GM18498 (cell line): ENCODE measurements around the gene STPG3.

Source experiments
- ATAC-seq: cut with Tn5 transposase; IDR thresholded peaks from one replicate; pipeline ENCODE4 v1.9.1; 2021; ENCODE audit warnings: mild to moderate bottlenecking, moderate library complexity; ENCODE audit not compliant: unreplicated experiment

The STPG3 gene

DNA sequence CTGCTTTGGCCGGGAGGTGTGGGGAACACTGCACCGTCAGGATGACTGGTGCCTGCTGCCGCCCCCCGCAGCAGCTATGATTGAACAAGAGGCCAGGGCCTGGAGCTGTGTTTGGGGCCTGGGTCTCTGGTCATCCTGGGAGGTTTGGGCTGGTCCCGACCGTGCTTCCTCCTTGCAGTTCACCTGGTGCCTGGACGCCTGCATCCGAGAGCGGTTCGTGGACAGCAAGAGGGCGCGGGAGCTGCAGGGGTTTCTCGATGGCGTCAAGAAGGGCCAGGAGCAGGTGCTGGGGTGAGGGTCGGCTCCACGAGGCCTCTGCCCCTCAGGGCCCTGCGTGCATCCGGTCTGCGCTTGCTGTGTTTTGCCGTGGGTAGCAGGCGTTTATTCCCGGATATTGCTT is 13.0 kb downstream of the STPG3 start:
- ATAC-seq: no peak

DNA sequence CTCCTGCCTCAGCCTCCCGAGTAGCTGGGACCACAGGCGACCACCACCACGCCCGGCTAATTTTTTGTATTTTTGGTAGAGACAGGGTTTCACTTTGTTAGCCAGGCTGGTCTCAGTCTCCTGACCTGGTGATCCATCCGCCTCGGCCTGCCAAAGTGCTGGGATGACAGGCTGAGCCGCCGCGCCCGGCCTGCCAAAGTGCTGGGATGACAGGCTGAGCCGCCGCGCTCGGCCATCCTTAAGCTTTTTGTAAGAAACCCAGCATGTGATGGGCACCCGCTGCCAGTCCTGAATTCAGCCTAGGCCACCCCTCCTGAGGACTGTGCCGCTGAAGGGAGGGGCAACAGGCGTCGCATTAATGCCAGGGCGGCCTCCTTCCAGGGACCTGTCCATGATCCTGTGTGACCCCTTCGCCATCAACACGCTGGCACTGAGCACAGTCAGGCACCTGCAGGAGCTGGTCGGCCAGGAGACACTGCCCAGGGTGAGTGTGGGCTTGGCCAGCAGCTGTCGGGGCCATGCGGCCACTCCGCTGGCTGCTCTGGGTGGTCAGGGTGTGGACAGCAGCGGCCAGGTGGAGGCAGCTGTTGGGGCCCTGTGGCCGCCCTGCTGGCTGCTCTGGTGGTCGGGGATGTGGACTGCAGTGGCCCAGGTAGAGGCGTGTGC is 14.5 kb downstream of the STPG3 start:
- ATAC-seq: no peak

DNA sequence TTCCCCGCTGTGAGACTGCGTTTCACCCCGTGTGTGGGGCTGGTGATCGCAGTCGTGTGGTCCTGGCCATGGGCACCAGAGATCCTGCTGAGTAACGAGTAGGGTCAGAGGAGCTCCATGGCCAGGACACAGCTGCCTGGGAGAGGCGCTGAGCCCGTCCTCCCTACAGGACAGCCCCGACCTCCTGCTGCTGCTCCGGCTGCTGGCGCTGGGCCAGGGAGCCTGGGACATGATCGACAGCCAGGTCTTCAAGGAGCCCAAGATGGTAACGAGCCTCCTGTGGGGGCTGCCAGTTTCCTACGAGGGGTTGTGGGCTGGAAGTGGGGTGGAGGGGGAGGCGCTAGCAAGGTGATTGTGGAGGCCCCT is 15.1 kb downstream of the STPG3 start:
- no peak for ATAC-seq

DNA sequence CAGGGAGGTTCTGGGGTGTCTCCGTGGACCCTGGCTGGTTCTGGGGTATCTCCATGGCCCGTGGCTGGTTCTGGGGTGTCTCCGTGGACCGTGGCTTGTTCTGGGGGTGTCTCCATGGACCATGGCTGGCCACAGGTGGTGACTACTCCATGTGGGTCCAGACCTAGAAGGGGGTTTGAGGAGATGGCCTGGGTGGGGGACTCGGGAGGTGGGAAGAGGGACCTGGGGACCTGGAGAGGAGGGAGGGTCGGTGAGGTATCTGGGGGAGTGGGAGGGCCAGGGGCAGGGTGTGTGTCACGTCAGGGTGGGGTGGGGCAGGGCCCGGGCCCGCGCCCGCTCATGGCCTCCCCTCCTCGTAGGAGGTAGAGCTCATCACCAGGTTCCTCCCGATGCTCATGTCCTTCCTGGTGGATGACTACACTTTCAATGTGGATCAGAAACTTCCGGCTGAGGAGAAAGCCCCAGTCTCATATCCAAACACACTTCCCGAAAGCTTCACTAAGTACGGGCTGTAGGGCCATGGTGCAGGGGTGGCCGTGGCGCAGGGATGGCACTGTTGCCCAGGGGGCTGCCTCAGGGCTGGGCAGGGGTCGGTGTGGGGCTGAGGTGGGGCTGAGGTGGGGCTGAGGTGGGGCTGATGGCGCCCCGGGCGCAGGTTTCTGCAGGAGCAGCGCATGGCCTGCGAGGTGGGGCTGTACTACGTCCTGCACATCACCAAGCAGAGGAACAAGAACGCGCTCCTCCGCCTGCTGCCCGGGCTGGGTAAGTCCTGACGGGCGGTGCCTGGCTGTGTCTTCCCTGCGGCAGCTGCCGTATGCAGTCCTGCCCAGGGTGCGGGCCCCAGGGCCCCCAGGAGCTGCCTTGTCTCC is 15.7 kb downstream of the STPG3 start:
- no peak for ATAC-seq

DNA sequence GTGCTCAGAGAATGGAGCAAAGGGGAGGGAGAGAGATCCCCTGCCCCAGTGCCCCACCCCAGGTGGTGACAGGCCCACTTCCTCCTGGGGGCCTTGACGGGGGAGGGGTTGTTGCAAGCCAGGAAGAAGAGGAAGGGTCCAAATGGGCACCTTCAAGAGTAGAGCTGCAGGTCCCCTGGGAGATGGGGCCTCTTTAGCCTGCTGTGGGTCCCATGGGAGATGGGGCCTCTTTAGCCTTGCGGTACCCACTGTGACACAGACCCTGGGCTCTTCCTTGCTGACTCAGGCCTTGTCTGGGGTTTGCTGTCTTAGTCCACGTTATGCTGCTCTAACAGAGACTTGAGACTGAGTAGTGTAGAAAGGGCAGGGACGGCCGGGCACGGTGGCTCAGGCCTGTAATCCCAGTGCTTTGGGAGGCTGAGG is 16.9 kb downstream of the STPG3 start:
- ATAC-seq: no peak

DNA sequence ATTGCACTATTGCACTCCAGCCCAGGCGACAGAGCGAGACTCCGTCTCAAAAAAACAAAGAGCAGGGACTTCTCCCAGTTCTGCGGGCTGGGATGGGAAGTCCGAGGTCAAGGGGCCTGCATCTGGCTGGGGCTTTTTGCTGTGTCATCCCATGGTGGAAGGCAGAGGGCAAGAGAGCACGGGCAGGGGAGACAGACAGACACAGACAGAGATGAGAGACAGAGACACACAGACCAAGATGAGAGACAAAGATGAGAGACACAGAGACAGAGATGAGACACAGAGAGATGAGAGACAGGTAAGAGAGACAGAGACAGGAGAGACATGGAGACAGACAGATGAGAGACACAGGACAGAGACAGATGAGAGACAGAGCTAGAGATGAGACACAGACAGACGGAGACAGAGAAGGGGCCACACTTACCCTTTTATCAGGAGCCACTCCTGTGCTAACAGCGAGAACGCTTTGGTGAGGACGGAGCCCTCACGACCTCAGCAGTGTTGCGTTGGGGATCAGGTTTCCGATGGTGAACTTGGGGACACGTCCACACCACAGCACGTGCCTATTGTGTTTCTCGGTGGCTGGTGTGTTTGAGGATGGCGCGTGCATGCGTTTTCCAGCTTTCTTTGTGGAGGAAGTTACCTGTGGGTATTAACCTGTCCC is 17.6 kb downstream of the STPG3 start:
- ATAC-seq: no peak

DNA sequence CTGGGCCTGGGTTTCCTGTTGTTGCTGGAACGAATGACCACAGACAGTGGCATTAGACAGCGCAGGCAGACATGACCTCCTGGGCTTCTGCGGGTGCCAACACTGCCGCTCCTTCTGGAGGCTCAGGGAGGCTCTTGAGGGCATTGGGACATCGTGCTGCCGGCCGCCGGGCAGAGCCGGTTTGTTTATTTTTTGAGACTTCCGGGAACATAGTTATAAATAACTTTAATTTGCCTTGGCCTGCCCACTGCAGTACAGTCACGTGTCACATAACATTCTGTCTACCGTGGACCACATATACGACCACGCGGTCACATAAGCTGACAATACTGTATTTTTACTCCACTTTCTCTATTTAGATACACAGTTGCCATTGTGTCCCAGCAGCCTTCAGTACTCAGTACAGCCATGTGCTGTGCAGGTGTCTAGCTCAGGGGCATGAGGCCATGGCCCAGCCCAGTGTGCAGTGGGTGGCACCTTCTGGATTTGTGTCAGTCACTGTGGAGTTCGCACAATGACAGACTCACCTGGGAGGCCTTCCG is 18.2 kb downstream of the STPG3 start:
- ATAC-seq: no peak

DNA sequence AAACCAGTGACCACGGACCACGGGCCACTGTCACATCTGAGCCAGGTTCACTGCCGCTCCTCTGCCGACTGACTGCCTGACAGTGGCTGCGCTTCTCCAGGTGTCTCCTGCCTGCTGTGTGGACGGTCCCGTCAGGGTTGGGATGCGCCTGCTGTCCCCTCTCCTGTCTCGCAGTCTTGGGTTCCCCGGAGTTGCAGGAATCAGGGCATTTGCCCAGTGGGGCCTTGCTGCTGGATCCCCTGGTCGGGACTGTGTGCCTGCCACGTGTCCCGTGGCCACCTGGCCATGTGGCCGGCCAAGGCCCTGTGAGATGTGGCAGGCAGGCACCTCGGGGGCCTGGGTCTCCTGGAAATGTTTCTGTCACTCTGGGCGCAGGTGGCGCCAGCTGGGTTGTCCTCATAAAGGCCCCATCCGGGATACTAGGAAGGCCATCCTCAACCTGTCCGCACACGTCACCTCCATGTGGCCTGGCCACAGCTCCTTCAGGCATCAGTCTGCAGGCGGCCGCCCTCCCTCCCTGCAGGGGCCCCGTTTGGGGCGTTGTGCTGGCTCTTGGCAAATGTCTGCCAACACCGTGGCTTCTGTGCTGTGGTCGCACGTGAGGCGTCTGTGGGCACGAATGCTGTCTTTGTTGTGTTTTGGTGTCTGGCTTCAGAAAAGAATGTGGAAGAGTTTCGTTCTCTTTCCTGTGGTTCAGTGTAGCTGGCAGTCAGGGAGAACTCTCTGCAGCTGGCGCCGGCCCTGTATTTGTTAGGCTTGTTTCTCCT is 20.0 kb downstream of the STPG3 start:
- no peak for ATAC-seq

DNA sequence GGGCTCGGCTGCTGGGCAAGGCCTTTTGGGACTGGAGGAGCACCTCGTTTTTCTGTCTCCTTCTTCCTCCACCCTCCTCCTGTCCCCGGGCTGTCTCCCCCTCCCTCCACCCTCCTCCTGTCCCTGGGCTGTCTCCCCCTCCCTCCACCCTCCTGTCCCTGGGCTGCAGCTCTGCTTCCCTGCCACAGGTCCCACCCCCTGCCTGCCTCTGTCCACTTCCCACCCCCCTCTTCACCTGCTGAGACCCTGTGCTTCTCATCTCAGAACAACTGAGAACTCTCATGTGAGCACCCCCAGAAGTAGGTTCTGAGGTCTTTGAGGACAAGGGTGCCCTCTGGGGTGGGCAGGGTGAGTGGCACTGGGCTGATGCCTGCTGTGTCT is 20.6 kb downstream of the STPG3 start:
- no peak for ATAC-seq

DNA sequence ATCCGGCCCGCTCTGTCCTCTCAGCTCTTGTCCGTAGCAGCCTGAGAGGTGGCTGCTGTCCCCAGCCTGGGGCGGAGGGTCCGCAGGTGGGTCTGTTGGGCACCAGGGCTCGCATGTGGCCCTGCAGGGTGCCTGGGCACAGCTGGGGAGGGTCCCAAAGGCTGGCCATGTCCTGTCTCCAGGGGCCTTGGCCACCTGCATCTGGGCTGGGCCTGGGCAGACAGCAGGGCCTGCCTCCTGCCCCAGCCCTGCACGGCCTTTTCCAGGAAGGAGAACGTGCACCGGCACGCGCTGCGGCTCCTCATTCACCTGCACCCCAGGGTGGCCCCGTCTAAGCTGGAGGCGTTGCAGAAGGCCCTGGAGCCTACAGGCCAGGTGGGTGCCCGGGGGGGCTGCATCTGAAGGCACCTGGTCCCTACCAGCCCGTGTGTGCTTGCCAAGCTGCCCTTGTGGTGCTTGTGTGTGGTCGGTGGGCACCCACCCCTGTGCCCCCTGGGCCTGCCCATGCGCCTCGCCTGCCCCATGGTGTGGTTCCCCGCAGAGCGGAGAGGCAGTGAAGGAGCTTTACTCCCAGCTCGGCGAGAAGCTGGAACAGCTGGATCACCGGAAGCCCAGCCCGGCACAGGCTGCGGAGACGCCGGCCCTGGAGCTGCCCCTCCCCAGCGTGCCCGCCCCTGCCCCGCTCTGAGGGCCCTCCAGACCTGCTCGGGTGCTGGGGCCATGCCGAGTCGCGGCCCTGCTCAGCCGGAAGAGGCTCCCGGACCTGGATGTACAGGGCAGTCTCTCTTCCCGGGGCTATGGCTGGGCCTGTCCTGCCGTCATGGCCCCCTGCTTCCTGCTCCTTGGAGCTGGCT is 21.4 kb downstream of the STPG3 start:
- ATAC-seq: no peak

DNA sequence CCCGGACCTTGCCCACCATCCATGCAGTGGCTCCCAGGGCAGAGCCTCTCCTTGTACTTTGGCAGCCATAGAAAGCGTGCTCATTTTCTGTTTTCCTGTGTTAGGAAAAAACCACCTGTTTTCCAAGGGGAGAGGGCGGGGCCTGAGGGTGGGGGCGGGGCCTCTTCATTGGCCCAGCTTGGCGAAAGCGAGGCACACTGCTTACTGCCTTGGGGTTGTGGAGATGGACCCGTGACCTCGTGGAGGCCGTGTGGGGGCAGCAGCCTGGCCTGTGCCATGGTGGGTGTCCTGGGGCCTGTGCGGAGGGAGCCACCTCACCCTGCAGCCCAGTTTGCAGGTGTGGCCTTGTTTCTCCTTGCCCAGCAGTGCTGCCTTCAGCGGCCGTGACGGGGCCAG is 22.0 kb downstream of the STPG3 start:
- ATAC-seq: no peak

DNA sequence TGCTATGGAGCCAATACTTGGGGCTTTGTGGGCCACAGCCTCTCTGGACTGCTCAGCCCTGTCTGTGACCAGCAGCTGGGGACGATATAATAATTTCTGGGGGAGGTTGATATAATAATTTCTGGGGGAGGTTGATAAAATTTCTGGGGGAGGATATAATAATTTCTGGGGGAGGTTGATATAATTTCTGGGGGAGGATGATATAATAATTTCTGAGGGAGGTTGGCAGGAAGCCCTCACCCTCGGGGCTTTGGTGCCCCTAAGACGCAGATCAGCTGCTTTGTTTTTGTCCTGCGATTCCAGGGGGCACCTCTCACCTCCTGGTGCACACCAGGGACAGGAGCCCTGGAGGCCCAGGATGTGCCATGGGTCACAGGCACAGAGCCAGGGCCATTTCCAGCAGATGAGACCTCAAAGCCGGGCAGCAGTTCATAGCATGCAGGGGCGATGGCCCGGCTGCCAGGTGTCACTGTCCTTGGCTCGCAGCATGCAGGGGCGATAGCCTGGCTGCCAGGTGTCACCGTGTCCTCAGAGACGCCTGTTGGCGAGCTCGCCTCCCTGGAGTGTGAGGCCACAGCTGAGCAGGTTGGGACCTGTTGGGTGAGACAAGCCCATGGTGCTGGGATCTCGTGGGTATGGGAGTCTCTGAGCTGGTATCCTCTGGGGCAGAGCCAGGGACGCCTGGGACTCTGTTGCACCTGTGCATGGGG is 22.7 kb downstream of the STPG3 start:
- ATAC-seq: no peak

DNA sequence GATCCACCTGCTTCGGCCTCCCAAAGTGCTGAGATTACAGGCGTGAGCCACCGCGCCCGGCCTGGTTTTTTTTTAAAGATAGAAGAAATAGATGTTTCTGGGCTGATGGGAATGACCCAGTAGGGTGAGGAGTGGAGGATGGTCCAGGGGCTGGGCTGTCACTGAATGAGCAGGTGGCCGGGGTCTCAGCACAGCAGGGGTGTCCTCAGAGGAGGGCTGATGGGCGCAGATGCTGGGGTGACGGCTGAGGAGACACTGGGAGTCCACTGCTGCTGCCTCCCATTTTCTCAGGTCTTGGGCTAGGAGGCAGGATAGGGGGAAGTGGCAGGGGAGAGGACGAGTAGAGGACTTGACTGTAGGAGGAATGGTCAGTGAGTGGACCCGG is 24.1 kb downstream of the STPG3 start:
- no peak for ATAC-seq

DNA sequence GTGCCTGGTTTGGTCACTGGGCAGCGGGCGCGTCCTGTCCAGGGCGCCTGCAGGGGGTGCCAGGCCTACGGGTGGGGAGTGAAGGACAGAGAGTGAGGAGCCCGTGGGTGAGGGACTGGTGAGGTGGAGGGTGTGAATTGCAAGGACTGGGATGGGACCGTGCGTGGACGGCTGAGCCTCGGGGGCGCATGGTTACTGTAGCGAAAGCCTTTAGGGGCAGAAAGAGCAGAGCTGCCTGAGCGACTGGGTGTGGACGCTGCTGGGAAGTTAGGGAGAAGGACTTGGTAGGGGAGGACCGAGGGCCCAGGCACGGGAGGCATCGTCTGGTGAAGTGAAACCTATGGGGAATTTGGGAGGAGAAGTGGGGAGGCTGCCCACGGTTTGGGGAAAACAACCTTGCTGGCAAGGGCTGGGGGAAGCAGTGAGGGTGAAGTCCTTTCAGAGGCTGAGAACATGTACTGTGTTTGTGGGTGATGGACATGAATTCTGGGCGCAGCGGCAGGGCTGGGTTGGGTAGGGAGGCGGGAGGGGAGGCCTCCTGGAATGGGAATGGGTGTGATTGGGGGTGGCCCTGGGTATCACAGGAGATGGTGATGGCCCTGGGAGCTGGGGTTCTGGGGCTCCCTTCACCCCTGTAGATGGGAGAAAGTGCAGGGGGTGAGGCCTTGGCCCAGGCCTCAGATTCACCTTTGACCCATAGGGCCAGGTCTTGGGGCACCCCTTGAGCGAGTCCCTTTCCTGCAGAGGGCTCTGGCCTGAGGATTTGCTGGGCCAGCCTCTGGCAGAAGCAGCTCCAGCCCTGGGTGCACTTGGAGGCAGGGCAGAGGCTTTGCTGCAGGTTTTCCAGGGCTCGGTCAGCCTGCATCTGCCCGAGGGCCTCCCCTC is 24.7 kb downstream of the STPG3 start:
- no peak for ATAC-seq

DNA sequence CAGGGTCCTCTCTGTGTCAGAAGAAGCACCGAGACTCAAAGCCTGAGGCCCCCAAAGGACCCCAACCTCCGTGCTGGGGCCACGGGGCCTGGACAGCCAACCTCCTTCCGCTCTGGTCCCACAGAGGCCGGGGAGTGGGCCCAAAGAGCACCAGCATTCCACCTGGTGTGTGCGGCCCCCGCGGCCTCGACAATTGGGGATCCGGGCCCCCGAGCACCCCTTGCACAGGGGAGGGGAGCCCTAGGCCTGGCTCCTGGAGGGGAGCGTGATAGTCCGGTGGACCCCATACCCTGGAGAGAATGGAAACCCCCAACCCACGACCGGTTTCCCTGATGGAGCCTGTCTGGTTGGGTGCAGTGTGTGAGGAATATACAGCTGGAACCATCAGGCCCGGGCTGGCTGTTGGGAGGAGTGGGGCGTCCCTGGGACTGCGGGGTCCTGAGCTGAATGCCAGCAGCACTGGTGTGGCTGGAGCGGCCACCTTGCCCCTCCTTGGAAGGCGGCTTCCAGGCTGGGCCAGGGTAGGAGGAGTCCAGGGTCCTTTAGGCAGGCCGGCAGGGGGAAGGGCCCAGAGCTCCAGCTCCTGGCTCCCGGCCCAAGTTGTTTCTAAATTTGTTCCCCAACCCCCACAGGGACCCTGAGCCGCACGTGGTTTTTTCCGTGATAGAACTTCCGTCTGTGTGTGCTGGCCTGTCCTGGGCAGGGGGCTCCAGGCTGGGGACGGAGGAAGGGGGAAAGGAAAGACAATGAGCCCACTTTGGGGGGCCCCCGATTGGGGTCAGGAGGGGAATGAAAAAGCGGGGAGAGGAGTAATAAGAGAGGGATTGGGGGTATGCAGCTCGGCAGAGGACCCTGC is 25.6 kb downstream of the STPG3 start:
- no peak for ATAC-seq

DNA sequence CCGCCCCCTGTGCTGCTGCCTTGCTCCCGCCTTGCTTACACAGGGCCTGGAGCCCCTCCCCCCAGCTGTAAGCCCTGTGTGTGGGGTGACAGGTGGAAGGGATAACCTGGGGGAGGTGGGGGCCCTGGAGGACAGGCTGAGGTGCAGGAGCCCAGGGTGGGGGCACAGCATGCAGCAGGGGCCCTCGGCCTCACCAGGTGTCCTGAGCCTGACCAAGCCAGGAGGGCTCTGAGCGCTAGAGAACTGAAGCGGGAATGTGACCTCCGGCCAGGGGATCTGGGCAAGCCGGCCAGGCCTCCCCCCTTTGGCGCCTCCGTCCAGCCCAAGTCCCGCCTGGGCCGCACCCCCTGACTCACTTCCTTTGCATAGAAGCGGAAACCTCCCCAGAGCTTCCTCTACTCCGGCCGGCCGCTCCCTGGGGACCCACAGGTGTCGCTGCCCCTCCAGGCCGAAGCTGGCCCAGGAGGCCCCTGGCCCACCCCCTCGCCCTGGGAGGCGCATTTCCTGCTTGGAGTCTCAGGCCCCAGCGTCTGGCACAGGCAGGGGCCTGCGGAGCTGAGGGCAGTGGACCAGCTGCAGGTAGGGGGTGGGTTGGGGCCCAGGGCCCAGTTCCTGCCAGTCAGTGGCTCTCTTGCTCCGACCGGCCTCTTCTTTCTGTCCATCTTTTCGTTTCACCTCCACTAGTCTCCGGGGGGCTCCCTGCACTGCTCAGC is 26.4 kb downstream of the STPG3 start, which contains the start of gene TOR4A:
TOR4A (plus strand) TSS at position 398 of the 713 bp plus-strand sequence. CDS start 964 bp downstream, outside the sequence.
- ATAC-seq: peak; percentile 74
